ENCODE measurements around the gene OR1J1.

OR1J1 gene

DNA sequence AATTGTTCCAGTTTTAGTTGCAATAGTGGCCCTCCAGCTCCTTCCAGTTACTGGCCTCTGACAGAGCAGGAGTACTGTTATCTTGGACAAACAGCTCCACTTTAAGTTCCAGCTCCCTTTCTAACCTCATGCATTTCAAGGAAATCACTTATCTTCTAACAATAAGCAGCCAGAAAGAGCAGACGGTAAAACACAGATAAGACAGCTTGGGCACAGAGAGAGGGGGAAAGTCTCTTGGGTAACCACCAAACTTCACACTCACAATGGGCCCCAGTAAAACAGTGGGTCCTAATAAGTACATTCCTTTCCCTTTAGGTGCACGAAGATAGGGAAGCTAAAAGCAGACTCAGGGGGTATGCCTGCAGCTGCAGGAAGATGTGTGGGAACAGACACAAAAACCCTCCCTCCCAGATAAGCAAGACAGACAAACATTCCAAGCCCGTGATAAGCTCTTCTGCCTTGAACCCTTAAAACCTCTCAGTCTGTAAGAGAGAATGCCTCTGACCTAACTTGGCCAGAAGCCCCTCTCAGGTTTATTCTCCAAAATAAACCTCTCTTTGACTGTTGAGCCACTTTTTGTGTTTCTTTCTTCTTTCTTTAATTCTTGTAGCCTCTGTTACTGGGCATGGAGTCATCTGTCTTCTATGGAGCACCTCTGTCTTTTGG lies 30.8 kb downstream of the OR1J1 start:
- H3K36me3 ChIP-seq (ENCODE audit: control insufficient read depth, insufficient read depth, low read length), result no peaks in the 10 kb centered on the region
- DNase-seq, result no peak
- no peak overlapping the region for H3K4me3 ChIP-seq (ENCODE audit: insufficient read depth, low read depth, low read length, poor library complexity, severe bottlenecking)
- H3K27me3 ChIP-seq (replicated peaks; ENCODE audit: control insufficient read depth, insufficient read depth, low read length, poor library complexity, severe bottlenecking), result no peaks in the 10 kb centered on the region
- H3K27ac ChIP-seq (ENCODE audit: insufficient read depth, low read length, poor library complexity, severe bottlenecking), result no peak overlapping the region
- H3K4me1 ChIP-seq (ENCODE audit: control insufficient read depth, insufficient read depth, low read length, poor library complexity, severe bottlenecking), result no peaks in the 10 kb centered on the region
- no peaks in the 10 kb centered on the region for H3K9me3 ChIP-seq (ENCODE audit: control insufficient read depth, low read length)

GRCh38 chr9:122445155-122445749 lies 32.5 kb downstream of the OR1J1 start:
- Histone ChIP-seq H3K27me3 (replicated peaks; ENCODE audit: control insufficient read depth, insufficient read depth, low read length, poor library complexity, severe bottlenecking) (no peaks in the 10 kb centered on the region), H3K4me1 (ENCODE audit: control insufficient read depth, insufficient read depth, low read length, poor library complexity, severe bottlenecking) (no peaks in the 10 kb centered on the region), H3K36me3 (ENCODE audit: control insufficient read depth, insufficient read depth, low read length) (no peaks in the 10 kb centered on the region), H3K27ac (ENCODE audit: insufficient read depth, low read length, poor library complexity, severe bottlenecking) (no peak overlapping the region), H3K9me3 (ENCODE audit: control insufficient read depth, low read length) (no peaks in the 10 kb centered on the region), H3K4me3 (ENCODE audit: insufficient read depth, low read depth, low read length, poor library complexity, severe bottlenecking) (no peak overlapping the region)
- no peak for DNase-seq

DNA sequence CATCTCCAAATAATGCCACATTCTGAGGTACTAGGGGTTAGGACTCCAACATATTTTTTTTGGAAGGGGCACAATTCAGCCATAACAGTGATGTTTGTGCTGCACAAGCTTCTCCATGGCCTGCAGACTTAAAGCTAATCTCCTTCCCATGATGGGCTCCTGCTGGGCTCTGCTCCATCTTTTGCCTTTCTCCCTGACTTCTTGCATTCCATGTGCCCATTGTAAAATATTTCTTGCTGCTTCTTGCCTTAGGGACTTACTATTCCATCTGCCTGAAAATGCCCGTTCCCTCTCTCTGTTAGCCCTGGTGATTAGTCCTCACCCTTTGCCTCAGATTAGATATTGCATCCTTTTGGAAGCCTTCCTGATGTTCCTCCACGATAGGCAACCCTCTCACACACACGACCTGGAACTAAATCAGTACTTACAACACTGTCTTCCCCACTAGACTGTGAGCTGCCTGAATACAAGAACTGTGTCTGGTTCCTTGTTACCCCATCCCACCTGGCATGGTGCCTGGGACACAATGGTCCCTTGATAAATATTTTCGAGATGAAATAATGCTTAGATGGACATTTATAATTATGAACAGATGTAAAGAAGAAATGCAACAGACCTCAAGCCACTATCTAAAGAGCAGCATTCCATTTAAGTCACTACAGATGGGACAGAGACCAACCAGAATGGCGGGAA lies 33.5 kb downstream of the OR1J1 start:
- H3K9me3 ChIP-seq (ENCODE audit: control insufficient read depth, low read length), result no peaks in the 10 kb centered on the region
- H3K4me1 ChIP-seq (ENCODE audit: control insufficient read depth, insufficient read depth, low read length, poor library complexity, severe bottlenecking), result no peaks in the 10 kb centered on the region
- DNase-seq, result no peak
- no peaks in the 10 kb centered on the region for H3K27me3 ChIP-seq (replicated peaks; ENCODE audit: control insufficient read depth, insufficient read depth, low read length, poor library complexity, severe bottlenecking)
- no peaks in the 10 kb centered on the region for H3K36me3 ChIP-seq (ENCODE audit: control insufficient read depth, insufficient read depth, low read length)
- H3K4me3 ChIP-seq (ENCODE audit: insufficient read depth, low read depth, low read length, poor library complexity, severe bottlenecking), result no peak overlapping the region
- H3K27ac ChIP-seq (ENCODE audit: insufficient read depth, low read length, poor library complexity, severe bottlenecking), result no peak overlapping the region

- Histone ChIP-seq H3K4me3 (ENCODE audit: insufficient read depth, low read depth, low read length, poor library complexity, severe bottlenecking) (no peak overlapping the region), H3K27me3 (replicated peaks; ENCODE audit: control insufficient read depth, insufficient read depth, low read length, poor library complexity, severe bottlenecking) (no peaks in the 10 kb centered on the region), H3K27ac (ENCODE audit: insufficient read depth, low read length, poor library complexity, severe bottlenecking) (no peak overlapping the region), H3K36me3 (ENCODE audit: control insufficient read depth, insufficient read depth, low read length) (no peaks in the 10 kb centered on the region), H3K9me3 (ENCODE audit: control insufficient read depth, low read length) (no peaks in the 10 kb centered on the region), H3K4me1 (ENCODE audit: control insufficient read depth, insufficient read depth, low read length, poor library complexity, severe bottlenecking) (no peaks in the 10 kb centered on the region)
- no peak for DNase-seq
Measured at GRCh38 chr9:122442568-122442967, 35.2 kb downstream of the OR1J1 start.

All from effector memory CD4-positive, alpha-beta T cell (primary cell).